Uterus (tissue), 2 donors: ENCODE results near the gene MRPL24.

ENCODE experiments used
- POLR2A ChIP-seq, 2 donors: fragments of 450-650 bp; IDR thresholded peaks; one replicate each; pipeline ENCODE4 v1.6.1; 2016; ENCODE audit warnings: antibody characterized with exemption in 2 of 2, mild to moderate bottlenecking in 1 of 2, moderate library complexity in 1 of 2
- TF ChIP-seq, protein P1 (sequence below), 4 experiments: fragments of 200-600 bp in 2 of 4; fragments of 450-650 bp in 2 of 4; sonication (generic) in 2 of 4; IDR thresholded peaks; one replicate each; pipeline ENCODE4 v1.5.1; 2016 to 2019; ENCODE audit warnings: antibody characterized with exemption in 4 of 4, mild to moderate bottlenecking in 2 of 4, moderate library complexity in 1 of 4

DNA sequence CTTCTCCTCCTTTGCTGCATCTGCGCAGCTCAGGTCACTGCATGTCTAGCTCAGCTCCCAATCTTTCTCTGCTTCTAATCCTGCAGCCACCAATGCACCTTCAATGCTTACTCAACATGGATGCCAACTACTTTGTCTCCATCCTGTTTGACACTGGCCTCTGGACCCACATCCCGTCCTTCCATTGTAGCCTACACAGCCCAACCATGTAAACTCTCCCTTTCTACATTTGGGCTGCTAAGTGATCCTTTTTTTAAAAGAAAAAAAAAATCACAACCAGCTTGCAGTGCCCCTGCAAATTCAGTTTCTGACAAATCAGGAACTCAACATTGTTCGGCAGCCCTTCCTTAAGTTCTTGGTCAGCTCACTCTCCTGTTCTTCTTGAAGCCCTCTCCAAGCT lies 26.1 kb downstream of the MRPL24 start:
- no peak for TF ChIP-seq POLR2A (IDR thresholded peaks at IDR 0.05)
- TF ChIP-seq, protein P1, sequence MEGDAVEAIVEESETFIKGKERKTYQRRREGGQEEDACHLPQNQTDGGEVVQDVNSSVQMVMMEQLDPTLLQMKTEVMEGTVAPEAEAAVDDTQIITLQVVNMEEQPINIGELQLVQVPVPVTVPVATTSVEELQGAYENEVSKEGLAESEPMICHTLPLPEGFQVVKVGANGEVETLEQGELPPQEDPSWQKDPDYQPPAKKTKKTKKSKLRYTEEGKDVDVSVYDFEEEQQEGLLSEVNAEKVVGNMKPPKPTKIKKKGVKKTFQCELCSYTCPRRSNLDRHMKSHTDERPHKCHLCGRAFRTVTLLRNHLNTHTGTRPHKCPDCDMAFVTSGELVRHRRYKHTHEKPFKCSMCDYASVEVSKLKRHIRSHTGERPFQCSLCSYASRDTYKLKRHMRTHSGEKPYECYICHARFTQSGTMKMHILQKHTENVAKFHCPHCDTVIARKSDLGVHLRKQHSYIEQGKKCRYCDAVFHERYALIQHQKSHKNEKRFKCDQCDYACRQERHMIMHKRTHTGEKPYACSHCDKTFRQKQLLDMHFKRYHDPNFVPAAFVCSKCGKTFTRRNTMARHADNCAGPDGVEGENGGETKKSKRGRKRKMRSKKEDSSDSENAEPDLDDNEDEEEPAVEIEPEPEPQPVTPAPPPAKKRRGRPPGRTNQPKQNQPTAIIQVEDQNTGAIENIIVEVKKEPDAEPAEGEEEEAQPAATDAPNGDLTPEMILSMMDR (IDR thresholded peaks at IDR 0.05) = no peak
